ENCODE data around the gene ADAM11. TPM values are rescaled to one million over a fixed set of nuclear protein-coding genes. Genes with fewer than 3 reads are reported as not detected.

ADAM11 gene
- total and polyA plus RNA-seq, 9 of the 15 experiments (the other 6 are each of a cell fraction or from before 2014, with no cell fraction given), result 0.01 to 0.31 (median 0.14) TPM; not detected in 2

DNA sequence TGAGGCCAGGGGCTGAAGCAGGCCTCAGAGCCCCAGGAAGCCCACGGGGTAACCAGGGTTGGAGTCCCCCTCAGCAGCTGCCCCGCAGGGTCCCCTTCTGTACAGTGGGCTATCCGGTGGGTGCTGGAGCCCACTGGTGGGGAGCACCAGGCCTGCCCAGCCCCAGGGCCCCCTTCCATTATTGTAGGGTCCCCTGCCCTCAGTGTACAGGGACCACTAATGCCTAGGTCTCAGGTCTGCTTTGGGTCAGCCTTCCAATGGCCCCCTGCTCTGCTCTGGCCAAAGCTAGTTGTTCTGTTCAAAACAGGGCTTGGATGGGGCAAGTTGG lies 1.1 kb downstream of the ADAM11 start (continued):
- TF ChIP-seq E2F4 (CRISPR knock-in tag; IDR thresholded peaks at IDR 0.05; ENCODE audit: low read depth) (no peak), ZNF23 (CRISPR knock-in tag; IDR thresholded peaks at IDR 0.05) (no peak), ATF3 (IDR thresholded peaks at IDR 0.05) (no peak), ATF3 (CRISPR knock-in tag; conservative IDR thresholded peaks at IDR 0.05) (no peak), GATAD2B (IDR thresholded peaks at IDR 0.05; ENCODE audit: borderline replicate concordance) (no peak), U2AF1 (optimal IDR thresholded peaks at IDR 0.05; ENCODE audit: low read depth, low read length) (no peak), ZNF830 (CRISPR knock-in tag; IDR thresholded peaks at IDR 0.05) (no peak), KDM5B (IDR thresholded peaks at IDR 0.05; ENCODE audit: insufficient replicate concordance, low read depth, low read length) (no peak)
- TF ChIP-seq, protein P1, sequence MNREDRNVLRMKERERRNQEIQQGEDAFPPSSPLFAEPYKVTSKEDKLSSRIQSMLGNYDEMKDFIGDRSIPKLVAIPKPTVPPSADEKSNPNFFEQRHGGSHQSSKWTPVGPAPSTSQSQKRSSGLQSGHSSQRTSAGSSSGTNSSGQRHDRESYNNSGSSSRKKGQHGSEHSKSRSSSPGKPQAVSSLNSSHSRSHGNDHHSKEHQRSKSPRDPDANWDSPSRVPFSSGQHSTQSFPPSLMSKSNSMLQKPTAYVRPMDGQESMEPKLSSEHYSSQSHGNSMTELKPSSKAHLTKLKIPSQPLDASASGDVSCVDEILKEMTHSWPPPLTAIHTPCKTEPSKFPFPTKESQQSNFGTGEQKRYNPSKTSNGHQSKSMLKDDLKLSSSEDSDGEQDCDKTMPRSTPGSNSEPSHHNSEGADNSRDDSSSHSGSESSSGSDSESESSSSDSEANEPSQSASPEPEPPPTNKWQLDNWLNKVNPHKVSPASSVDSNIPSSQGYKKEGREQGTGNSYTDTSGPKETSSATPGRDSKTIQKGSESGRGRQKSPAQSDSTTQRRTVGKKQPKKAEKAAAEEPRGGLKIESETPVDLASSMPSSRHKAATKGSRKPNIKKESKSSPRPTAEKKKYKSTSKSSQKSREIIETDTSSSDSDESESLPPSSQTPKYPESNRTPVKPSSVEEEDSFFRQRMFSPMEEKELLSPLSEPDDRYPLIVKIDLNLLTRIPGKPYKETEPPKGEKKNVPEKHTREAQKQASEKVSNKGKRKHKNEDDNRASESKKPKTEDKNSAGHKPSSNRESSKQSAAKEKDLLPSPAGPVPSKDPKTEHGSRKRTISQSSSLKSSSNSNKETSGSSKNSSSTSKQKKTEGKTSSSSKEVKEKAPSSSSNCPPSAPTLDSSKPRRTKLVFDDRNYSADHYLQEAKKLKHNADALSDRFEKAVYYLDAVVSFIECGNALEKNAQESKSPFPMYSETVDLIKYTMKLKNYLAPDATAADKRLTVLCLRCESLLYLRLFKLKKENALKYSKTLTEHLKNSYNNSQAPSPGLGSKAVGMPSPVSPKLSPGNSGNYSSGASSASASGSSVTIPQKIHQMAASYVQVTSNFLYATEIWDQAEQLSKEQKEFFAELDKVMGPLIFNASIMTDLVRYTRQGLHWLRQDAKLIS (CRISPR knock-in tag; IDR thresholded peaks at IDR 0.05), result no peak
- TF ChIP-seq, protein P2, sequence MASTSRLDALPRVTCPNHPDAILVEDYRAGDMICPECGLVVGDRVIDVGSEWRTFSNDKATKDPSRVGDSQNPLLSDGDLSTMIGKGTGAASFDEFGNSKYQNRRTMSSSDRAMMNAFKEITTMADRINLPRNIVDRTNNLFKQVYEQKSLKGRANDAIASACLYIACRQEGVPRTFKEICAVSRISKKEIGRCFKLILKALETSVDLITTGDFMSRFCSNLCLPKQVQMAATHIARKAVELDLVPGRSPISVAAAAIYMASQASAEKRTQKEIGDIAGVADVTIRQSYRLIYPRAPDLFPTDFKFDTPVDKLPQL (IDR thresholded peaks at IDR 0.05; ENCODE audit: extremely low read depth, insufficient read length), result no peak
